Stimulated activated CD4-positive, alpha-beta T cell treated with anti-CD3 and anti-CD28 coated beads, Interleukin-4, amount 100 ng/mL, for 24 hours (primary cell): ENCODE results near the gene SH2D7.

Experiments used
- DNase-seq: peaks from one replicate; pipeline ENCODE4 v3.0.0-alpha.2; 2020

Gene SH2D7

GRCh38 chr15:78079298-78080087, 12.9 kb upstream of the SH2D7 start:
- DNase-seq = no peak

GRCh38 chr15:78080088-78080460, 12.3 kb upstream of the SH2D7 start:
- DNase-seq = no peak

- DNase-seq = no peak
Measured at GRCh38 chr15:78082106-78082742, 10.1 kb upstream of the SH2D7 start.

- no peak for DNase-seq
Measured at GRCh38 chr15:78082743-78083110, 9.6 kb upstream of the SH2D7 start.

GRCh38 chr15:78083186-78083585, 9.2 kb upstream of the SH2D7 start:
- DNase-seq = no peak

GRCh38 chr15:78083687-78084448, 8.5 kb upstream of the SH2D7 start:
- DNase-seq = no peak

GRCh38 chr15:78084449-78084750, 8.0 kb upstream of the SH2D7 start:
- DNase-seq = no peak

- no peak for DNase-seq
Measured at GRCh38 chr15:78085928-78086327, 6.4 kb upstream of the SH2D7 start.

GRCh38 chr15:78087951-78088772, 4.2 kb upstream of the SH2D7 start:
- no peak for DNase-seq

GRCh38 chr15:78088773-78089080, 3.6 kb upstream of the SH2D7 start:
- no peak for DNase-seq

GRCh38 chr15:78090422-78091063, 1.8 kb upstream of the SH2D7 start:
- DNase-seq = no peak

- DNase-seq = no peak
Measured at GRCh38 chr15:78093242-78094020, 1.1 kb downstream of the SH2D7 start.

- no peak for DNase-seq
Measured at GRCh38 chr15:78097667-78098066, 5.3 kb downstream of the SH2D7 start.

- DNase-seq = no peak
Measured at GRCh38 chr15:78098131-78098755, 5.9 kb downstream of the SH2D7 start.

- DNase-seq = no peak
Measured at GRCh38 chr15:78100886-78101285, 8.5 kb downstream of the SH2D7 start.

GRCh38 chr15:78101423-78102105, 9.2 kb downstream of the SH2D7 start:
- DNase-seq = no peak

GRCh38 chr15:78102211-78102610, 9.8 kb downstream of the SH2D7 start:
- no peak for DNase-seq

- DNase-seq = no peak
Measured at GRCh38 chr15:78102741-78103140, 10.4 kb downstream of the SH2D7 start.

- DNase-seq = peak; percentile 61
Measured at GRCh38 chr15:78103406-78104118, 11.2 kb downstream of the SH2D7 start.

GRCh38 chr15:78104119-78104479, 11.7 kb downstream of the SH2D7 start:
- no peak for DNase-seq
